Thyroid gland (tissue), 4 donors: Measurements from ENCODE around the gene NECTIN1. TPM values are rescaled to one million over a fixed set of nuclear protein-coding genes. Genes with fewer than 3 reads are reported as not detected.

Experiments used
- DNase-seq, 2 donors: peaks; one replicate each; pipeline ENCODE4 v3.0.0-alpha.2; 2019
- H3K27ac ChIP-seq, 3 donors: fragments of 200-600 bp; sonication (generic); 1 replicate in 2 of 3; 2 replicates in 1 of 3; pipeline ENCODE4 v1.5.1; 2016 to 2019; ENCODE audit warnings: mild to moderate bottlenecking in 1 of 3, moderate library complexity in 1 of 3
- H3K27me3 ChIP-seq: fragments of 200-600 bp; sonication (generic); one replicate; pipeline ENCODE4 v1.5.1; 2019
- H3K36me3 ChIP-seq, 2 donors: fragments of 200-600 bp; sonication (generic); one replicate each; pipeline ENCODE4 v1.5.1; 2016 to 2019
- H3K4me1 ChIP-seq, 2 donors: fragments of 200-600 bp; sonication (generic); one replicate each; pipeline ENCODE4 v1.5.1; 2017 to 2019
- H3K4me3 ChIP-seq, 3 donors: fragments of 200-600 bp; sonication (generic); replicated peaks in 1 of 3; 1 replicate in 2 of 3; 2 replicates in 1 of 3; pipeline ENCODE4 v1.5.1; 2016; ENCODE audit warnings: mild to moderate bottlenecking in 1 of 3
- H3K9me3 ChIP-seq: fragments of 200-600 bp; sonication (generic); one replicate; pipeline ENCODE4 v1.5.1; 2017
- CTCF ChIP-seq, 6 experiments: fragments of 200-600 bp in 3 of 6; fragments of 450-650 bp in 3 of 6; sonication (generic) in 3 of 6; IDR thresholded peaks; one replicate each; pipeline ENCODE4 v1.5.1; 2016 to 2019; ENCODE audit warnings: antibody characterized with exemption in 6 of 6, mild to moderate bottlenecking in 2 of 6, inconsistent platforms in 1 of 6, moderate library complexity in 1 of 6
- POLR2A ChIP-seq, 2 donors: fragments of 450-650 bp; IDR thresholded peaks; one replicate each; pipeline ENCODE4 v1.6.1; 2017; ENCODE audit warnings: antibody characterized with exemption in 2 of 2, mild to moderate bottlenecking in 2 of 2, moderate library complexity in 1 of 2
- WGBS, 2 donors: methylation state at CpG; one replicate each; pipeline ENCODE4 v1.1.5; 2017; 5-methylcytosine and 5-hydroxymethylcytosine counted together
- intact Hi-C: fragments of 100-400 bp; cut with DNase I; formaldehyde crosslinking; loops from one replicate; pipeline ENCODE4 v1.15.1; 2023
- total RNA-seq, 4 donors: library from RNA; depleted of rRNA; stranded (reverse); fragments of >200 nt; gene quantifications; one replicate each; pipeline ENCODE4 v1.2.3, GENCODE V29; 2016

The NECTIN1 gene
- total RNA-seq, 4 donors from 2014 or later = 0.94 to 5.3 (median 2.3) TPM

- 82 to 91% methylated on average over 4 of the region's 4 CpGs for WGBS, 2 donors
- Histone ChIP-seq H3K4me1 (no peaks in the 10 kb centered on the region), H3K36me3 (no peaks in the 10 kb centered on the region), H3K4me3 (no peak overlapping the region), H3K27ac (no peak overlapping the region), H3K27me3 (no peaks in the 10 kb centered on the region), H3K9me3 (no peaks in the 10 kb centered on the region)
- TF ChIP-seq CTCF (IDR thresholded peaks at IDR 0.05) (no peak), POLR2A (IDR thresholded peaks at IDR 0.05) (no peak)
- intact Hi-C loops = no loop called here
- no peak for DNase-seq
Measured at GRCh38 chr11:119765628-119766027, 36.6 kb upstream of the NECTIN1 start.

- H3K4me3 ChIP-seq = no peak overlapping the region
- H3K36me3 ChIP-seq = no peaks in the 10 kb centered on the region
- TF ChIP-seq POLR2A (IDR thresholded peaks at IDR 0.05) (no peak), CTCF (IDR thresholded peaks at IDR 0.05) (no peak)
- no peaks in the 10 kb centered on the region for H3K27me3 ChIP-seq
- 30 to 36% methylated on average over 6 of the region's 6 CpGs for WGBS, 2 donors
- peak; percentile 65 to 74 for DNase-seq
- intact Hi-C loops = no loop called here
- H3K9me3 ChIP-seq = no peaks in the 10 kb centered on the region
- H3K4me1 ChIP-seq = no peaks in the 10 kb centered on the region
- no peak overlapping the region for H3K27ac ChIP-seq
Measured at GRCh38 chr11:119764108-119764868, 35.3 kb upstream of the NECTIN1 start.

- intact Hi-C loops = no loop called here
- no peaks in the 10 kb centered on the region for H3K36me3 ChIP-seq
Measured at GRCh38 chr11:119763071-119763728, 34.2 kb upstream of the NECTIN1 start.

GRCh38 chr11:119759747-119760412 lies 30.9 kb upstream of the NECTIN1 start:
- 90 to 91% methylated on average over 5 of the region's 5 CpGs for WGBS, 2 donors
- Histone ChIP-seq H3K4me1 (no peaks in the 10 kb centered on the region), H3K9me3 (no peaks in the 10 kb centered on the region), H3K4me3 (no peak overlapping the region), H3K36me3 (no peaks in the 10 kb centered on the region), H3K27me3 (no peaks in the 10 kb centered on the region), H3K27ac (no peak overlapping the region)
- DNase-seq = no peak
- no peak for TF ChIP-seq CTCF (IDR thresholded peaks at IDR 0.05)
- intact Hi-C loops = no loop called here

More at GRCh38 chr11:119763071-119763728, 34.2 kb upstream of the NECTIN1 start:
- WGBS, 2 donors = 73 to 82% methylated on average over 10 to 11 of the region's 11 CpGs
- Histone ChIP-seq H3K4me3 (no peak overlapping the region), H3K27ac (no peak overlapping the region), H3K4me1 (no peaks in the 10 kb centered on the region), H3K27me3 (no peaks in the 10 kb centered on the region), H3K9me3 (no peaks in the 10 kb centered on the region)
- no peak for TF ChIP-seq CTCF (IDR thresholded peaks at IDR 0.05)
- TF ChIP-seq POLR2A (IDR thresholded peaks at IDR 0.05) = no peak
- DNase-seq = no peak

GRCh38 chr11:119759324-119759723 lies 30.3 kb upstream of the NECTIN1 start:
- intact Hi-C loops = no loop called here
- 77 to 78% methylated on average over 8 of the region's 8 CpGs for WGBS, 2 donors

More at GRCh38 chr11:119759324-119759723, 30.3 kb upstream of the NECTIN1 start:
- no peaks in the 10 kb centered on the region for H3K27me3 ChIP-seq
- no peaks in the 10 kb centered on the region for H3K36me3 ChIP-seq
- TF ChIP-seq CTCF (IDR thresholded peaks at IDR 0.05) (no peak), POLR2A (IDR thresholded peaks at IDR 0.05) (no peak)
- no peak for DNase-seq
- no peak overlapping the region for H3K27ac ChIP-seq
- no peaks in the 10 kb centered on the region for H3K9me3 ChIP-seq
- no peaks in the 10 kb centered on the region for H3K4me1 ChIP-seq
- no peak overlapping the region for H3K4me3 ChIP-seq
